ENCODE results near the gene NFATC2. TPM values are rescaled to one million over a fixed set of nuclear protein-coding genes. Genes with fewer than 3 reads are reported as not detected.

The NFATC2 gene
- total RNA-seq, 1 experiment from 2014 or later: 5.0 TPM

- TF ChIP-seq, protein P1, sequence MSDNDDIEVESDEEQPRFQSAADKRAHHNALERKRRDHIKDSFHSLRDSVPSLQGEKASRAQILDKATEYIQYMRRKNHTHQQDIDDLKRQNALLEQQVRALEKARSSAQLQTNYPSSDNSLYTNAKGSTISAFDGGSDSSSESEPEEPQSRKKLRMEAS (IDR thresholded peaks at IDR 0.05): no peak
- no peak for TF ChIP-seq SRF (IDR thresholded peaks at IDR 0.05; ENCODE audit: low read depth)
- TF ChIP-seq CEBPB (IDR thresholded peaks at IDR 0.05; ENCODE audit: low read depth): no peak
- TF ChIP-seq CBX3 (IDR thresholded peaks at IDR 0.05; ENCODE audit: low read depth): no peak
- TF ChIP-seq TCF7L2 (IDR thresholded peaks at IDR 0.05; ENCODE audit: borderline replicate concordance, extremely low read depth, insufficient read depth, insufficient read length): no peak
- no peak for TF ChIP-seq POLR2AphosphoS5 (IDR thresholded peaks at IDR 0.05; ENCODE audit: low read depth, low read length)
- TF ChIP-seq JUND (IDR thresholded peaks at IDR 0.05): no peak
- TF ChIP-seq, protein P2, sequence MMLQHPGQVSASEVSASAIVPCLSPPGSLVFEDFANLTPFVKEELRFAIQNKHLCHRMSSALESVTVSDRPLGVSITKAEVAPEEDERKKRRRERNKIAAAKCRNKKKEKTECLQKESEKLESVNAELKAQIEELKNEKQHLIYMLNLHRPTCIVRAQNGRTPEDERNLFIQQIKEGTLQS (IDR thresholded peaks at IDR 0.05): no peak
- TF ChIP-seq SIN3A (IDR thresholded peaks at IDR 0.05; ENCODE audit: low read depth): no peak
- TF ChIP-seq EZH2 (IDR thresholded peaks at IDR 0.05): no peak
- no peak for TF ChIP-seq SP1 (IDR thresholded peaks at IDR 0.05; ENCODE audit: low read depth)
- no peak for TF ChIP-seq POLR2A (IDR thresholded peaks at IDR 0.05; ENCODE audit: borderline replicate concordance, extremely low read depth, insufficient read depth, insufficient read length)
- TF ChIP-seq ZNF274 (IDR thresholded peaks at IDR 0.05; ENCODE audit: low read depth, low read length): no peak
- TF ChIP-seq RAD21 (IDR thresholded peaks at IDR 0.05; ENCODE audit: low read depth): no peak
- no peak for TF ChIP-seq ZBTB33 (IDR thresholded peaks at IDR 0.05; ENCODE audit: extremely low read depth, insufficient replicate concordance, low read length)
- TF ChIP-seq, protein P3, sequence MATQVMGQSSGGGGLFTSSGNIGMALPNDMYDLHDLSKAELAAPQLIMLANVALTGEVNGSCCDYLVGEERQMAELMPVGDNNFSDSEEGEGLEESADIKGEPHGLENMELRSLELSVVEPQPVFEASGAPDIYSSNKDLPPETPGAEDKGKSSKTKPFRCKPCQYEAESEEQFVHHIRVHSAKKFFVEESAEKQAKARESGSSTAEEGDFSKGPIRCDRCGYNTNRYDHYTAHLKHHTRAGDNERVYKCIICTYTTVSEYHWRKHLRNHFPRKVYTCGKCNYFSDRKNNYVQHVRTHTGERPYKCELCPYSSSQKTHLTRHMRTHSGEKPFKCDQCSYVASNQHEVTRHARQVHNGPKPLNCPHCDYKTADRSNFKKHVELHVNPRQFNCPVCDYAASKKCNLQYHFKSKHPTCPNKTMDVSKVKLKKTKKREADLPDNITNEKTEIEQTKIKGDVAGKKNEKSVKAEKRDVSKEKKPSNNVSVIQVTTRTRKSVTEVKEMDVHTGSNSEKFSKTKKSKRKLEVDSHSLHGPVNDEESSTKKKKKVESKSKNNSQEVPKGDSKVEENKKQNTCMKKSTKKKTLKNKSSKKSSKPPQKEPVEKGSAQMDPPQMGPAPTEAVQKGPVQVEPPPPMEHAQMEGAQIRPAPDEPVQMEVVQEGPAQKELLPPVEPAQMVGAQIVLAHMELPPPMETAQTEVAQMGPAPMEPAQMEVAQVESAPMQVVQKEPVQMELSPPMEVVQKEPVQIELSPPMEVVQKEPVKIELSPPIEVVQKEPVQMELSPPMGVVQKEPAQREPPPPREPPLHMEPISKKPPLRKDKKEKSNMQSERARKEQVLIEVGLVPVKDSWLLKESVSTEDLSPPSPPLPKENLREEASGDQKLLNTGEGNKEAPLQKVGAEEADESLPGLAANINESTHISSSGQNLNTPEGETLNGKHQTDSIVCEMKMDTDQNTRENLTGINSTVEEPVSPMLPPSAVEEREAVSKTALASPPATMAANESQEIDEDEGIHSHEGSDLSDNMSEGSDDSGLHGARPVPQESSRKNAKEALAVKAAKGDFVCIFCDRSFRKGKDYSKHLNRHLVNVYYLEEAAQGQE (IDR thresholded peaks at IDR 0.05; ENCODE audit: low read depth): no peak
- ChIA-PET RAD21 (ENCODE audit: low non-redundant PET in 1 of 2, low total read pairs in 2 of 2, uncharacterized antibody in 2 of 2, unreplicated experiment in 2 of 2) (no interaction called here), POLR2A (no interaction called here), CTCF (interaction anchor here (1.2 kb wide), 1 partner anchor 220 kb away, joined by 3 read pairs; no protein-coding TSS in a partner anchor)
- H2AFZ ChIP-seq (ENCODE audit: low read depth, low read length, poor library complexity, severe bottlenecking): no peak overlapping the region
- H3K27me3 ChIP-seq (ENCODE audit: insufficient read depth, low read length): no peaks in the 10 kb centered on the region
- H3K9ac ChIP-seq (ENCODE audit: low read length): no peak overlapping the region
- no peak overlapping the region for H3K27ac ChIP-seq (ENCODE audit: low read depth, low read length)
- BruUV-seq (replicated peaks): no TSS peak
- no peaks in the 10 kb centered on the region for H3K9me2 ChIP-seq (ENCODE audit: insufficient read depth)
- H3K36me3 ChIP-seq (ENCODE audit: control insufficient read depth in 1 of 2, insufficient read depth in 2 of 2, low read length in 2 of 2): no peaks in the 10 kb centered on the region
- peaks cover 3 to 6% of the 10 kb centered on the region in 2 experiments; a peak in 2 of 4 replicates for H3K4me1 ChIP-seq (ENCODE audit: control insufficient read depth in 1 of 2, insufficient read depth in 2 of 2, low read length in 2 of 2)
- ATAC-seq (no peak), DNase-seq (ENCODE audit: low read depth, low spot score) (no peak)
- no peak overlapping the region for H3K4me2 ChIP-seq (ENCODE audit: low read length)
- intact Hi-C loops (cut with micrococcal nuclease): loop anchor here (5.0 kb wide), 1 partner anchor 388 kb away; no protein-coding TSS in a partner anchor
- no peaks in the 10 kb centered on the region for H3K9me3 ChIP-seq (ENCODE audit: control insufficient read depth in 1 of 2, insufficient read depth in 1 of 2, low read depth in 1 of 2, low read length in 2 of 2)
- H3K4me3 ChIP-seq (replicated peaks in 1 of 2; ENCODE audit: low read depth in 1 of 2, low read length in 2 of 2): no peak overlapping the region
- no peaks in the 10 kb centered on the region for H4K20me1 ChIP-seq (ENCODE audit: insufficient read depth)
- no peaks in the 10 kb centered on the region for H3K79me2 ChIP-seq (ENCODE audit: insufficient read depth, low read length)
Observed at GRCh38 chr20:51374961-51375360, 167.6 kb downstream of the NFATC2 start.

Measured in HCT116 (cell line).